Fibroblast of lung (primary cell): ENCODE measurements around the gene GSG1L2. TPM values are rescaled to one million over a fixed set of nuclear protein-coding genes. Genes with fewer than 3 reads are reported as not detected.

Source experiments
- DNase-seq, 2 donors: peaks; one replicate each; pipeline versions ENCODE4 v3.0.0 to v3.0.0-alpha.2; 2010; ENCODE audit warnings: low read depth in 2 of 2
- H2AFZ ChIP-seq: 2 replicates; pipeline ENCODE4 v1.5.1; 2012; ENCODE audit warnings: low read length, control low read depth, inconsistent platforms
- H3K27ac ChIP-seq: 2 replicates; pipeline ENCODE4 v1.5.1; 2011; ENCODE audit warnings: low read length, control low read depth; ENCODE audit not compliant: insufficient read depth
- H3K27me3 ChIP-seq: 2 replicates; pipeline ENCODE4 v1.5.1; 2011; ENCODE audit warnings: mild to moderate bottlenecking, low read length; ENCODE audit not compliant: control insufficient read depth, insufficient read depth
- H3K36me3 ChIP-seq: 2 replicates; pipeline ENCODE4 v1.5.1; 2011; ENCODE audit warnings: low read length; ENCODE audit not compliant: control insufficient read depth, insufficient read depth
- H3K4me1 ChIP-seq: 2 replicates; pipeline ENCODE4 v1.5.1; 2011; ENCODE audit warnings: low read length; ENCODE audit not compliant: control insufficient read depth, insufficient read depth; ENCODE audit errors: extremely low read depth
- H3K4me2 ChIP-seq: 2 replicates; pipeline ENCODE4 v1.5.1; 2011; ENCODE audit warnings: low read length, control low read depth; ENCODE audit not compliant: insufficient read depth; ENCODE audit errors: extremely low read depth
- H3K4me3 ChIP-seq, 4 experiments: fragments of 200-600 bp in 1 of 4; sonication (generic) in 1 of 4; replicated peaks in 1 of 4; 2 replicates each; pipeline ENCODE4 v1.5.1; 2011 to 2016; ENCODE audit warnings: low read length in 4 of 4, low read depth in 3 of 4, mild to moderate bottlenecking in 3 of 4, control low read depth in 2 of 4, inconsistent platforms in 1 of 4, mixed read lengths in 1 of 4; ENCODE audit not compliant: insufficient read depth in 1 of 4; ENCODE audit errors: control extremely low read depth in 1 of 4
- H3K79me2 ChIP-seq: 2 replicates; pipeline ENCODE4 v1.5.1; 2012; ENCODE audit warnings: mild to moderate bottlenecking, low read length, inconsistent platforms; ENCODE audit not compliant: control insufficient read depth, insufficient read depth
- H3K9ac ChIP-seq: 2 replicates; pipeline ENCODE4 v1.5.1; 2011; ENCODE audit warnings: mild to moderate bottlenecking, low read length, control low read depth; ENCODE audit not compliant: insufficient read depth
- H3K9me3 ChIP-seq: 2 replicates; pipeline ENCODE4 v1.5.1; 2012; ENCODE audit warnings: low read depth, low read length; ENCODE audit not compliant: control insufficient read depth, insufficient read depth
- H4K20me1 ChIP-seq: 2 replicates; pipeline ENCODE4 v1.5.1; 2011; ENCODE audit warnings: low read length; ENCODE audit not compliant: control insufficient read depth, insufficient read depth; ENCODE audit errors: extremely low read depth
- EZH2 ChIP-seq: IDR thresholded peaks from 2 replicates; pipeline ENCODE4 v1.5.1; 2012; ENCODE audit warnings: low read length, control low read depth, mild to moderate bottlenecking; ENCODE audit errors: missing control alignments
- polyA minus RNA-seq: library from RNA; depleted of rRNA, polyadenylated mRNA; stranded (reverse); fragments of >200 nt; gene quantifications from 2 replicates; pipeline ENCODE4 v1.2.3, GENCODE V29; 2011; ENCODE audit warnings: low replicate concordance
- polyA plus RNA-seq, 2 donors: library from polyadenylated mRNA; depleted of rRNA in 1 of 2; stranded (reverse) in 1 of 2; unstranded in 1 of 2; fragments of >200 nt; gene quantifications; 2 replicates each; pipeline ENCODE4 v1.2.1, GENCODE V29; 2011 to 2012; ENCODE audit warnings: missing spikeins in 1 of 2
- total RNA-seq: library from RNA; depleted of rRNA; stranded (reverse); fragments of >200 nt; gene quantifications from 2 replicates; pipeline ENCODE4 v1.2.1, GENCODE V29; 2014
- TF ChIP-seq, protein P1 (sequence below), 2 donors: IDR thresholded peaks in 1 of 2; conservative IDR thresholded peaks in 1 of 2; 1 replicate in 1 of 2; 2 replicates in 1 of 2; pipeline ENCODE4 v1.5.1; 2011 to 2012; ENCODE audit warnings: low read length in 2 of 2, control low read depth in 1 of 2, inconsistent platforms in 1 of 2, low read depth in 1 of 2, mild to moderate bottlenecking in 1 of 2

Gene GSG1L2
- total RNA-seq (not detected in 2 replicates), polyA plus RNA-seq (not detected in 2 replicates), polyA minus RNA-seq (not detected in 2 replicates)
- not detected in 2 replicates for polyA plus RNA-seq (2012)

- H3K4me3 ChIP-seq = no peak within 1 kb of the TSS
- no peaks in the 10 kb centered on the region for H3K27me3 ChIP-seq
- H3K36me3 ChIP-seq = no peaks in the 10 kb centered on the region
- H2AFZ ChIP-seq = no peak within 1 kb of the TSS
- no peak within 1 kb of the TSS for H3K9ac ChIP-seq
- H4K20me1 ChIP-seq = no peaks in the 10 kb centered on the region
- no peak within 1 kb of the TSS for H3K27ac ChIP-seq
- no peaks in the 10 kb centered on the region for H3K9me3 ChIP-seq
- TF ChIP-seq EZH2 = no peak
- TF ChIP-seq, protein P1, sequence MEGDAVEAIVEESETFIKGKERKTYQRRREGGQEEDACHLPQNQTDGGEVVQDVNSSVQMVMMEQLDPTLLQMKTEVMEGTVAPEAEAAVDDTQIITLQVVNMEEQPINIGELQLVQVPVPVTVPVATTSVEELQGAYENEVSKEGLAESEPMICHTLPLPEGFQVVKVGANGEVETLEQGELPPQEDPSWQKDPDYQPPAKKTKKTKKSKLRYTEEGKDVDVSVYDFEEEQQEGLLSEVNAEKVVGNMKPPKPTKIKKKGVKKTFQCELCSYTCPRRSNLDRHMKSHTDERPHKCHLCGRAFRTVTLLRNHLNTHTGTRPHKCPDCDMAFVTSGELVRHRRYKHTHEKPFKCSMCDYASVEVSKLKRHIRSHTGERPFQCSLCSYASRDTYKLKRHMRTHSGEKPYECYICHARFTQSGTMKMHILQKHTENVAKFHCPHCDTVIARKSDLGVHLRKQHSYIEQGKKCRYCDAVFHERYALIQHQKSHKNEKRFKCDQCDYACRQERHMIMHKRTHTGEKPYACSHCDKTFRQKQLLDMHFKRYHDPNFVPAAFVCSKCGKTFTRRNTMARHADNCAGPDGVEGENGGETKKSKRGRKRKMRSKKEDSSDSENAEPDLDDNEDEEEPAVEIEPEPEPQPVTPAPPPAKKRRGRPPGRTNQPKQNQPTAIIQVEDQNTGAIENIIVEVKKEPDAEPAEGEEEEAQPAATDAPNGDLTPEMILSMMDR (conservative IDR thresholded peaks at IDR 0.05 in 1 of 2, IDR thresholded peaks at IDR 0.05 in 1 of 2; ENCODE audit: low read depth in 1 of 2, low read length in 2 of 2) = no peak
- H3K4me2 ChIP-seq = no peak within 1 kb of the TSS
- H3K79me2 ChIP-seq = no peaks in the 10 kb centered on the region
- no peaks in the 10 kb centered on the region for H3K4me1 ChIP-seq
- no peak for DNase-seq
These were observed at the start of gene GSG1L2 for GRCh38 chr17:9821921-9822320. TSS of gene GSG1L2 (minus strand) at chr17:9822079. CDS start at chr17:9822071, 8 bp downstream.

DNA sequence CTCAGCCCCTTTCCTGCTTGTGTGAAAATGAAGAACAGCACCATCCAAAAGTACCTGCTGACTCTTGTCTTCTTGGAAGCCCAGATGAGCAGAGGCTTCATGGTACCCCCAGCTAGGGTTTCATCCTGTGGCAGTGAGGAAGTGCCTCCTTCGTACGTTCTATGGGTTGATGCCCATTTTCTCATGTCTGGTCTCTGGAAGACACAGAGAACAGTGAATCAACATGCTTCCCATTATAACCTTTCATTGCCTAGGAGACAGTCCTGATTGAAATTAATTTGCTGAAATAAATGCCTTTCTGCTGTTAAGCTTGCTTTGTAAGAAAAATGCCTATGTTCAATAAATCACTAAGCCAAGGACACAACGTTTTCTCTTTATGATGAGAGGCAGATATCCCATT is 46.7 kb upstream of the GSG1L2 start:
- H3K4me3 ChIP-seq = no peak overlapping the region
- no peaks in the 10 kb centered on the region for H3K79me2 ChIP-seq
- no peaks in the 10 kb centered on the region for H4K20me1 ChIP-seq
- no peaks in the 10 kb centered on the region for H3K9me3 ChIP-seq
- no peaks in the 10 kb centered on the region for H3K4me1 ChIP-seq
- no peaks in the 10 kb centered on the region for H3K36me3 ChIP-seq
- H2AFZ ChIP-seq = no peak overlapping the region
- no peak overlapping the region for H3K27ac ChIP-seq
- TF ChIP-seq EZH2 = no peak
- TF ChIP-seq, protein P1 (conservative IDR thresholded peaks at IDR 0.05 in 1 of 2, IDR thresholded peaks at IDR 0.05 in 1 of 2; ENCODE audit: low read depth in 1 of 2, low read length in 2 of 2) = no peak
- DNase-seq = no peak
- H3K9ac ChIP-seq = no peak overlapping the region
- no peaks in the 10 kb centered on the region for H3K27me3 ChIP-seq
- H3K4me2 ChIP-seq = no peak overlapping the region

DNA sequence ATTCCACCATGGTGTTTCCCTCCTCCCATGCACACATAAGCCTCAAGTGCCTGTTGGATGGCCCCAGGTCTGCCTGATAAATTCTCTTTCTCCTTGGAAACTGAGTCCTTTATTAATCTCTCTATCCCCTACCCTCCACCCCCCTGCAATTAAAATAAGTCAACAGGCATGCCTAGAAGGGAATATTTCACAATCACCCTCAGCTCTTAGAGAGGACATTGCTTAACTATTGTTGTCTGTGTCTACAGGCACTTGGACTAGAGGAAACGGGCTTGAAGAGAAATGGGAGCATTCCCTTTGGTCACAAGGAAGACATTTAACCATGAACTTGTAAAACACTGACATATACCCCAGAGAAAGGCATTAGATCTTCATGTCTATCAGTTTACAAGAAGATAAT is 43.7 kb upstream of the GSG1L2 start:
- no peaks in the 10 kb centered on the region for H3K4me1 ChIP-seq
- H3K27me3 ChIP-seq = no peaks in the 10 kb centered on the region
- H3K4me3 ChIP-seq = no peak overlapping the region
- no peaks in the 10 kb centered on the region for H4K20me1 ChIP-seq
- H3K79me2 ChIP-seq = no peaks in the 10 kb centered on the region
- H3K36me3 ChIP-seq = no peaks in the 10 kb centered on the region
- no peaks in the 10 kb centered on the region for H3K9me3 ChIP-seq
- H3K27ac ChIP-seq = no peak overlapping the region
- no peak for DNase-seq
- H3K4me2 ChIP-seq = no peak overlapping the region
- H3K9ac ChIP-seq = no peak overlapping the region
- TF ChIP-seq, protein P1 (conservative IDR thresholded peaks at IDR 0.05 in 1 of 2, IDR thresholded peaks at IDR 0.05 in 1 of 2; ENCODE audit: low read depth in 1 of 2, low read length in 2 of 2) = no peak
- TF ChIP-seq EZH2 = no peak
- no peak overlapping the region for H2AFZ ChIP-seq
